GM21447 (cell line): ENCODE measurements around the gene TSPAN4.

Experiments used
- ATAC-seq: cut with Tn5 transposase; IDR thresholded peaks from one replicate; pipeline ENCODE4 v1.9.1; 2021; ENCODE audit not compliant: unreplicated experiment

Gene TSPAN4

GRCh38 chr11:863023-863909, 20.6 kb downstream of the TSPAN4 start:
- ATAC-seq: no peak

GRCh38 chr11:863910-864827, 21.5 kb downstream of the TSPAN4 start:
- ATAC-seq: no peak

GRCh38 chr11:864898-865297, 22.2 kb downstream of the TSPAN4 start:
- ATAC-seq: no peak

- no peak for ATAC-seq
Observed at GRCh38 chr11:865462-866430, 23.1 kb downstream of the TSPAN4 start.

GRCh38 chr11:866481-866880, 23.8 kb downstream of the TSPAN4 start:
- ATAC-seq: no peak

- ATAC-seq: no peak
Observed at GRCh38 chr11:867856-868358, 25.3 kb downstream of the TSPAN4 start.

GRCh38 chr11:868394-868793, 25.7 kb downstream of the TSPAN4 start:
- ATAC-seq: no peak

- ATAC-seq: no peak
Observed at GRCh38 chr11:868802-869201, 26.1 kb downstream of the TSPAN4 start.

- ATAC-seq: no peak
Observed at GRCh38 chr11:869399-870126, 26.9 kb downstream of the TSPAN4 start.

- ATAC-seq: no peak
Observed at GRCh38 chr11:870127-870413, 27.4 kb downstream of the TSPAN4 start.

GRCh38 chr11:870418-870817, 27.8 kb downstream of the TSPAN4 start:
- no peak for ATAC-seq

GRCh38 chr11:871472-871871, 28.8 kb downstream of the TSPAN4 start:
- ATAC-seq: no peak

- ATAC-seq: no peak
Observed at GRCh38 chr11:872799-873198, 30.1 kb downstream of the TSPAN4 start.

GRCh38 chr11:873706-874105, 31.1 kb downstream of the TSPAN4 start:
- ATAC-seq: no peak

- no peak for ATAC-seq
Observed at GRCh38 chr11:875203-875602, 32.6 kb downstream of the TSPAN4 start.

- ATAC-seq: no peak
Observed at GRCh38 chr11:875769-876301, 33.2 kb downstream of the TSPAN4 start.

- no peak for ATAC-seq
Observed at GRCh38 chr11:876545-876944, 33.9 kb downstream of the TSPAN4 start.

GRCh38 chr11:877565-877964, 34.9 kb downstream of the TSPAN4 start:
- no peak for ATAC-seq

- ATAC-seq: no peak
Observed at GRCh38 chr11:880447-880846, 37.8 kb downstream of the TSPAN4 start.

- no peak for ATAC-seq
Observed at GRCh38 chr11:882596-882995, 39.9 kb downstream of the TSPAN4 start.
